Astrocyte of the spinal cord (primary cell): ENCODE results near the gene ZNF638.
A peak's percentile ranks its signal among the peaks of the same experiment; 100 is the strongest.

ENCODE experiments used
- DNase-seq: peaks from one replicate; pipeline ENCODE4 v3.0.0; 2011; ENCODE audit warnings: low read depth, low spot score
- H3K4me3 ChIP-seq: 2 replicates; pipeline ENCODE4 v1.5.1; 2011; ENCODE audit warnings: low read depth, mild to moderate bottlenecking, low read length, moderate library complexity
- CTCF ChIP-seq: IDR thresholded peaks from 2 replicates; pipeline ENCODE4 v1.5.1; 2012; ENCODE audit warnings: low read depth, mild to moderate bottlenecking, low read length, inconsistent platforms
- in situ Hi-C: cut with HindIII; loops from 2 replicates; pipeline ENCODE4 v1.10.0; 2017; ENCODE audit warnings: low sequenced_read_pairs

Gene ZNF638

GRCh38 chr2:71460056-71460455 is 128.5 kb downstream of the ZNF638 start:
- DNase-seq: no peak
- no peak overlapping the region for H3K4me3 ChIP-seq
- TF ChIP-seq CTCF: no peak
- in situ Hi-C loops: no loop called here

DNA sequence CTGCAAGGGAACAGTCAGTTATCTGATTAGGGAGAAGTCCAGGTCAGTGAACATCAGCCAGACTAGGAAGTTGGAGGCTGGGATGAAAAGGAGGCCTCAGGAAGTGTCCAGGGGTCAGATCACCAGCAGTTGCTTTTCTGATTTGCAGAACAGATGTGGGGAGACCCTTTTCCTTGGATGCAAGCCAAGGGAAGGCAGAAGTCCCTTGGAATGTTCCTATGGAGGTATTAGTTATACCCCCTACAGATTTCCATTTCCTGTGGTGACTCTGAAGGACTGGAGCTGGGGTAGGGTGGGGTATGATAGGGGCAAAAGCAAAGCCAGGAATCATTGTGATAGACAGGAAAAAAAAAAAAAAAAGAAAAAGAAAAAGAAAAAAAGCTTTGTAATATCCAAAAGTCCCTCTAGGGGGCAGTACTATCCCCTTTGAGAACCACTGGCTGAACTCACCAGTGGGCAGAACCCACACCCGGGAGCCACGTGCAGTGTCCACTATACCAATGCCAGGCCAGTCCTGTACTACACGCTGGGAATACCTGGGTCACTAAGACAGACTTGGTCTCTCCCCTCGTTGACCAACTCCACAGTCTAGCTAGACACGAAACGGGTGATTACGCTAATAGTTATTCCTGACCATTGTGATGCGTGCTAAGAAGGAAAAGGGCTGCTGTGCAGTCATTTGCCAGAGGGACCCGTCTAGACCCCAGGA is 129.2 kb downstream of the ZNF638 start:
- peak; percentile 26 for DNase-seq
- in situ Hi-C loops: no loop called here
- no peak overlapping the region for H3K4me3 ChIP-seq
- TF ChIP-seq CTCF: peak; percentile 51

- DNase-seq: no peak
- in situ Hi-C loops: no loop called here
- H3K4me3 ChIP-seq: no peak overlapping the region
- TF ChIP-seq CTCF: no peak
These were observed 129.7 kb downstream of the ZNF638 start for GRCh38 chr2:71461304-71461671.

- TF ChIP-seq CTCF: no peak
- no peak for DNase-seq
- in situ Hi-C loops: no loop called here
- H3K4me3 ChIP-seq: no peak overlapping the region
These were observed 130.5 kb downstream of the ZNF638 start for GRCh38 chr2:71462056-71462605.

GRCh38 chr2:71462641-71463341 is 131.2 kb downstream of the ZNF638 start:
- no peak overlapping the region for H3K4me3 ChIP-seq
- in situ Hi-C loops: no loop called here
- no peak for TF ChIP-seq CTCF
- no peak for DNase-seq

GRCh38 chr2:71463342-71463654 is 131.7 kb downstream of the ZNF638 start:
- in situ Hi-C loops: no loop called here
- H3K4me3 ChIP-seq: no peak overlapping the region
- no peak for DNase-seq
- no peak for TF ChIP-seq CTCF
